Fibroblast of skin of left quadriceps (primary cell): ENCODE results near the gene COX7B2.

Source experiments
- DNase-seq, 2 experiments: peaks; one replicate each; pipeline ENCODE4 v3.0.0-alpha.2; 2013; ENCODE audit warnings: low read depth in 2 of 2

Gene COX7B2

GRCh38 chr4:46715468-46715867, 193.6 kb downstream of the COX7B2 start:
- no peak for DNase-seq

- DNase-seq: no peak
Measured at GRCh38 chr4:46698891-46699290, 210.2 kb downstream of the COX7B2 start.
